ENCODE data around the gene GPR132.
A peak's percentile ranks its signal among the peaks of the same experiment; 100 is the strongest.
"Not testable (repeated sequence)": the region's sequence is repeated elsewhere in the genome, so short reads cannot be mapped to it uniquely, and the experiment has no call there.

The GPR132 gene

DNA sequence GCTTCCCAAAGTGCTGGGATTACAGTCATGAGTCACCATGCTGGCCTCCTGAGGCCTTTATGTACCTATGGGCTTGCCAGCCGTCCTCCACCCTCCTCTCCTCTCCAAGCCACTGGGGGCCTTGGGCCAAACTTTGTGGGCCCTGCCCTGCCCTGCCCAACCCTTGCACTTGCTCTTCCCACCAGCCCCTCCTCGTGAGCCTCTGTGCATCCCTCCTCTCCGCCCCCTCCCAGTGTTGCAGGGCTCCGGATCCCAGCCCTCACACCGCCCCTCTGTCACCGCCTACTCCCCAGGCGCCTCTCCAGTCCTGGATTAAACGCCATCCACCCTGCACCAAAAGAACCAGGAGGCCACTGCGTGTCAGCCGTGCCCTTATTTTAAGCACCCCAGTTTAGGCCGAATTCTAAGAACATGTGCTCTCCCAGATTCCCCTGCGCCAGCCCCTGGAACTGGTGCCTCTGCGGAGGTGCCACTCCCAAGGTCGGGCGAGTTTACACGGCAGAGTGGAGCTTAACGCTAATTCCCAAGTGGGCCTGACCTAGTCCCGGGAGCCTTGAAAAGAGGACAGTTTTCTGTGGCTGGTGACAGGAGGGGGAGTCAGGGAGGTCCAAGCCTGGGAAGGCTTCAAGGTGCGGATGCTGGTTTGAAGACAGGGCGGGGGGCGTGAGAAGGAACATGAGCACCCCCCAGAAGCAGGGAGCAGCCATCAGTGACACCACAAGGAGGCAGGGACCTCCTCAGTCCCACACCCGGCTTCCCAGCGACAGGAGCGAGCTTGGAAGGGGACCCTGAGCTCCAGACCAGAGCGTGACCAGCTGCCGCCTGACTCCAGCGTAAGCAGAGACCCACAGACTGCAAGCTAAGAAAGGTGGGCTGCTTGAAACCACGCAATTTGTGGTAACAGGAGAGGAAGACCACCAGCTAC, 23.1 kb downstream of the GPR132 start:
- DNase-seq (ENCODE audit: low read depth) = no peak

DNA sequence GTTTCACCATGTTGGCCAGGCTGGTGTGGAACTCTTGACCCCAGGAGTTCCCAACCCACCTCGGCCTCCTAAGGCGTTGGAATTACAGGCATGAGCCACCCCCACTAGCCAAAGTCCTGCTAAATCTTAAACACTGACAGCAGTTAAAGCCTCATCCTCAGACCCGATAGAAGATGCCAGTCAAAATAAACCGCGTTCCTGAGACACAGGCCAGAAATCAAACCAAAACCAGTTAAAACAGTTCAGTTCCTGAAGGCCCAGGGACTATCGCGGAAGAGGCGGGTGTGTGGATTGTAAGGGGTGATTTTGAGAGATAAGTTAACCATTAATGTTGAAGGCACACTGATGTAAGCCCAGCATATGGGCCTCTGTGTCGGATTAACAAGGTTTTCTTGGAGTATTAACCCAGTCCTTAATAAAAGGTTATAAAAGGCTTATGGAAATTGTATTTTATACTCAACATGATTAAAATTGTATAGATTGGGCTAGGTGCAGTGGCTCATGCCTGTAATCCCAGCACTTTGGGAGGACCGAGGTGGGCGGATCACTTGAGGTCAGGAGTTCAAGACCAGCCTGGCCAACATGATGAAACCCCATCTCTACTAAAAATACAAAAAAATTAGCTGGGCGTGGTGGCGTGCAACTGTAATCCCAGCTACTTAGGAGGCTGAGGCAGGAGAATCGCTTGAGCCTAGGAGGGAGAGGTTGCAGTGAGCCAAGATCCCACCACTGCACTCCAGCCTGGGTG, 25.6 kb downstream of the GPR132 start:
- DNase-seq (ENCODE audit: low read depth) = no peak

DNA sequence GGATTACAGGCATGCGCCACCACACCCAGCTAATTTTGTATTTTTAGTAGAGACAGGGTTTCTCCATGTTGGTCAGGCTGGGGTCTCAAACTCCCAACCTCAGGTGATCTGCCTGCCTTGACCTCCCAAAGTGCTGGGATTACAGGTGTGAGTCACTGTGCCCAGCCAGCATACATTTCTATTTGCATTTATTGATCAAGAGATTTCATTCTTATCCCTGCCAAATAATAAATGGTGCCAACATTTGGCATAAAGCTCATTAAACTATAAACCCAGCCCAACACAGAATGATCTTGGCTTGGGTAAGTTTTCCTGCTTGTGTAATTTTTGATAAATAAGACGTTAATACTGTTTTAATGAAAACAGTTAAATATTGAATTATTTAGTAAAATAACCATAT, 29.6 kb downstream of the GPR132 start:
- DNase-seq (ENCODE audit: low read depth) = not testable (repeated sequence)

DNA sequence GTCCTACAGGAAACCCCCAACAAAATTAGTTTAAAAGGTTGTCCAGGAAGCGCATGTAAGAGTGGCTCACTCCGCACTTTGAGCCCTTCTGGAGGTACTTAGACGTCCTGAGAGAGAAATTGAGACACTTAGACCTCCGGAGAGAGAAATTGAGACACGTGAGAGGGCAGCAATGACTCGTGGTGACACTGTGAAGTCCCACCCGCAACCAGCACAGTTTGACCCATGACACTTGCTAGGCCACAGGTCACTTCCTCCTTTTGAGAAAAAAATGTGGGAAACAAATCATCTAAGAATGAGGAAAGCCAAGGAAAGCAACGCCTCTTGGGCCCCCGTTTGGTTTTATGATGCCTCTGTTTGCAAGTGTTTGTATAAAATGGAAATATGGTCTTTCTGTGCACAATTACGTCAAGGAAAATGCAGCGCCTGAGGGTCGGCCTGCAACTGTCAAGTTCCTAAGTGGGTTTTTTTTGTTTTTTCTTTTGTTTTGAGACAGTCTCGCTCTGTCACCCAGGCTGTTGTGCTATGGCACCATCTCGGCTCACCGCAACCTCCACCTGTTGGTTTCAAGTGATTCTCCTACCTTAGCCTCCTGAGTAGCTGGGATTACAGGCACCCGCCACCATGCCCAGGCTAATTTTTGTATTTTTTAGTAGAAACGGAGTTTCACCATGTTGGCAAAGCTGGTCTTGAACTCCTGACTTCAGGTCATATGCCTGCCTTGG, 30.8 kb downstream of the GPR132 start:
- no peak for DNase-seq (ENCODE audit: low read depth)

- DNase-seq (ENCODE audit: low read depth) = not testable (repeated sequence)
These were observed 31.8 kb downstream of the GPR132 start for GRCh38 chr14:105033412-105033900.

GRCh38 chr14:105032451-105032901, 32.8 kb downstream of the GPR132 start:
- DNase-seq (ENCODE audit: low read depth) = not testable (repeated sequence)

DNA sequence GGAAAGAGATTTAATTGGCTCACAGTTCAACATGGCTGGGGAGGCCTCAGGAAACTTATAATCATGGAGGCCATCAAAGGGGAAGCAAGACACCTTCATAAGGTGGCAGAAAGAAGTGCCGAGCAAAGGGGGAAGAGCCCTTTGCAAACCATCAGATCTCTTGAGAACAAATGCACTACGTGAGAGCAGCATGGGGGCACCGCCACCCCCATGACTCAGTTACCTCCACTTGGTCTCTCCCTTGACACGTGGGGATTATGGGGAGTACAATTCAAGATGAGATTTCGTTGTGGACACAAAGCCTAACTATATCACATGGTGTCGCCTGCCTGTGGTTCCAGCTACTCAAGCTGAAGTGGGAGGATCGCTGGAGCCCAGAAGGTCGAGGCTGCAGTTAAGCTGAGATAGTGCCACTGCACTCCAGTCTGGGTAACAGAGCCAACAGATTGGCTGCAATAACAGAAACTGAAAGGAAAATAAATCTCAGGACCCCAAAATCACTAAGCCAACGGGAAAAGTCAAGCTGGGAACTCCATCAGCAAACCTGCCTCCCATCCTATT, 34.3 kb downstream of the GPR132 start:
- DNase-seq (ENCODE audit: low read depth) = no peak

DNA sequence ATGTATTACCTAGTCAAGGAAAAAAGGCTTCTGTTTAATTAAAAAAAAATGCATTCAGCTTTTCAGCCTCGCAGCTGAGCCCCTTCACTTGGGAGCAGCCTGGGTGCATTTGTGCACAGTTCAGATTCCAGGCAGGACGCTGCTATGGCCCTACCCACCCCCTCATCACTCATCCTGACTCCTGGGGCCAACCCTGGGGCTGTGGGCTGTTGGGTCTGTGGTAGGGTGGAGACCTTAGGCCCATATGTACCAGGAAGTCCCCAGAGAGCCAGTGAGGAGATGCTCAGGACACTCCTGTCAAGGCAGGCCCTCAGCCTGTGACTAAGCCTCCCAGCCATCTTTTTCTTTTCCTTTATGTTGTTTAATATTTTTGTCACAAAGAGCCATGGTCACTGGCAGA, 35.0 kb downstream of the GPR132 start:
- no peak for DNase-seq (ENCODE audit: low read depth)

- DNase-seq (ENCODE audit: low read depth) = no peak
These were observed 35.8 kb downstream of the GPR132 start for GRCh38 chr14:105029402-105029801.

DNA sequence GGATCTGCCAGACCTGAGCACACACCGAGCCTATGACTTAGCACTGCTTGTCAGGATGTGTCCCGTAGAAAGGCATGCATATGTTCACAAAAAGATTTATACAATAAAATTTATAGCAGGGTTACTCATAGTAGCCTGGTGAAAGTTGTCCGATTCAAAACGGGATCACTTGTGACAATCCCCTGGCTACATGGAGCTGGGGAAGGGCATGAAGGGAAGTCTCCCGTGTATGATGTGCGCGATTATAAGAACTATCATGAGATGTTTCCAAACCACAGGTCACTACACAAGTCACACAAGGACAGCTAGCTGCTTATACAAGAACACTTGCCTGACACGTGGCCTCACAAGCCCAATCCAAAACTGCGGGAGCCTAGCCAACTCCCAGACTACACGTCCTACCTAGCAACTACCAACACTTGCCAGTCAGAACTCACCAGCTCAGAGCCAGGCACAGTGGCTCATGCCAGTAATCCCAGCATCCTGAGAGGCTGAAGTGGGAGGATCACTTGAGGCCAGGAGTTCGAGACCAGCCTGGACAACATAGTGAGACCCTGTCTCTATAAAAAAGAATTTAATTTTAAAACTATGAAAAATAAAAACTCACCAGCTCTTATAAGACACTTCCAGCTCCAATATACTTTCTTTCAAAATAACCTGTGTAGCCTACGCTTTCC, 36.8 kb downstream of the GPR132 start:
- no peak for DNase-seq (ENCODE audit: low read depth)

DNA sequence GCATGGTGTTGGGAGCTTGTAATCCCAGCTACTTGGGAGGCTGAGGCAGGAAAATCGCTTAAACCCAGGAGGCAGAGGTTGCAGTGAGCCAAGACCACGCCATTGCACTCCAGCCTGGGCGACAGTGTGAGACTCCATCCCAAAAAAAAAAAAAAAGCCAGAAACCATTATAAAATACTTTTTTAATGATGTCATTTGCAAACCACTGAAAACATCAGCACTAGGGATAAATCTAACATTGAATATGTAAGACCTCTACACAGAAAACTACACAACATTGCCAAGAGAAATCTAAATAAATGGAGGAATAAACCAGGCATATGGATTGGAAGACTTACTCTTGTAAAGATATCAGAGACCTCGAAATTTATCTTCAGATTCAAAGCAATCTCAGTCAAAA, 37.5 kb downstream of the GPR132 start:
- DNase-seq (ENCODE audit: low read depth) = not testable (repeated sequence)

- DNase-seq (ENCODE audit: low read depth) = no peak
These were observed 38.2 kb downstream of the GPR132 start for GRCh38 chr14:105026802-105027563.

- no peak for DNase-seq (ENCODE audit: low read depth)
These were observed 39.0 kb downstream of the GPR132 start for GRCh38 chr14:105026033-105026785.

GRCh38 chr14:105025429-105025828, 39.8 kb downstream of the GPR132 start:
- no peak for DNase-seq (ENCODE audit: low read depth)

DNA sequence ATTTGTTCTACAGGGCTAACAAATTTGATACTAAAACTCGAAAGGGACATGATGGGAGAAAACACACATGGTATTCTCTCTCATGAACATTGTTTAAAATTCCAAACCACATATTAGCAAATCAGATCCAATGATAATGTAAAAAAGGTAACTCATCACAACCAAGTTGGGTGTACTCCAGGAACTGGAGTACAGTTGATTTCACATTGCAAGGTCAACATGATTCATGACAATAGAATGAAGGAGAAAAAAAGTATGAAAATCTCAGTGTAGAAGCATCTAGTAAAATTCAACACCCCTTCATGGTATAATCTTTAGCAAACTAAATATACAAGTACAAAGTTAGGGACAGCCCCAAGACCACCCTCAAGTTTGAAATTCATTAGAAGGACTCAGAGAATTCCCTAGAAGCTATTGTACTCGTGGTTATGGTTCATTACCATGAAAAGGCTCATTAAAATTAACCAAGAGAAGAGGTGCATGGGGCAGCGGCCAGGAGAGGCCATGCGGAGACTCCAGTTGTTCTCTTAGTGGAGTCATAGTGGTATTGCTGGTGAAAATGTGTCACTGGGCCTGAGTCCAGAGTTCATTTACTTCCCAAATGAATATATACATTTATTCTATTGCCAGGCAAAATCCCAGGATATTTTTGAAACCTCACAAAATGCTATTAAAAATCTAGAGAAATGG, 41.3 kb downstream of the GPR132 start:
- DNase-seq (ENCODE audit: low read depth) = no peak

GRCh38 chr14:105023144-105023543, 42.1 kb downstream of the GPR132 start:
- no peak for DNase-seq (ENCODE audit: low read depth)

DNA sequence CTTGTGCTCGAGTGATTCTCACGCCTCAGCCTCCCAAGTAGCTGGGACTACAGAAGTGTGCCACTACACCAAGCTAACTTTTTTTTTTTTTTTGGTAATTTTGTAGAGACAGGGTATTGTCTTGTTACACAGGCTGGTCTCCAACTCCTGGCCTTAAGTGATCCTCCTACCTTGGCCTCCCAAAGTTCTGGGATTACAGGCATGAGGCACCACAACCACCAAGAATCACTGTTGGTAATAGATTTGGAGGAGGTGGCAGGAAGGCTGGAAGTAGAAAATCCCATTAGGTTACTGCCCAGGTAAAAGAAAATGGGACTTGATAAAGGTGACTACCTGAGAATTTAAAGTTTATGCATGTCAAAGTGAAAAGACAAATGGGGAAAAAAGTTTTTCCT, 43.0 kb downstream of the GPR132 start:
- DNase-seq (ENCODE audit: low read depth) = no peak

DNA sequence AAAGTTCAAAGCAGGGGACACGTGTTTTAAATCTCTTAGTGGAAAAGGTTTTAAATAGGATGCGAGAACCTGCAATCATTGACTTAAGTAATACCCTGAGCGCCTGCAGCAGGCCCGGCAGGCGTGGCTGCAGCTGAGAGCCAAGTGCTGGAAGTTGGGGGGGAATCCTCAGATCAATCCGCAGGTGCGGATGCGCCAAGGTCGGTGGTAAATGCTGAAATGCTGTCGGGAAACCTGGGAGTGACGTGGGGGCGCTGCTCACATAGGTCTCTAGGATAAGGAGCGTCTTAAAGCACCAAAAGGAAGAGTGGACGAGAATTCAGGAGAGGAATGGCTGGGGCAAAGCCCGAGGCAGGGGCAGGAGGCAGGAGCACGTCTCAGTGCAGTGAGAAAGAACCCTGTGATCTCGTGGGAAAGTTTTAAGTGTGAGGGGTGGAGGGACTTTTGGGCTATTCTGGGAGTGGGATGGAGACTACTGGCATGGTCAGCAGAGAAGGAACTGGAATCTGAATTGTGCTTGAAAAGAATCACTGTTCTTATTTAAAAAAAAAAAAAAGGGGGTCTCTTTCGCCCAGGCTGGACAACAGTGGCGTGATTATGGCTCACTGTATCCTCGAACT, 43.5 kb downstream of the GPR132 start:
- peak; percentile 11 for DNase-seq (ENCODE audit: low read depth)

Data from T follicular helper cell (primary cell).